ENCODE results near the gene EGR2. TPM values are rescaled to one million over a fixed set of nuclear protein-coding genes. Genes with fewer than 3 reads are reported as not detected.

The EGR2 gene
- total RNA-seq, 1 experiment from 2014 or later: 0.41 TPM

DNA sequence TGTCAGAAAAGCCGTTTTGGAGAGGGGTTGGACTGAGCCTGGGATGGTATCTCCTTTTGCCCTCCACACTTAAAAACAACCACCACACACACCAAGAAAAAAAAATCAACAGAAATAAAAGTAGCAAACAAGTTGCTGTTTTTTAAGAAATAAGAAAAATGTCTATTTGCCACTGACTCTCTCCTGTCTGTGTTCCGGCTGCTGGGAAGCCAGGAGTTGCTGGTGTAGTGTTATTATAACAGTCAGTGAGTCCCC is 163 bp downstream of the EGR2 start:
- no peaks in the 10 kb centered on the region for H3K9me3 ChIP-seq (ENCODE audit: low read length)
- H3K4me2 ChIP-seq (ENCODE audit: low read depth, low read length, poor library complexity, severe bottlenecking): peak overlapping the region; percentile 99
- no peaks in the 10 kb centered on the region for H3K36me3 ChIP-seq (ENCODE audit: insufficient read depth, low read length)
- DNase-seq: no peak
- H3K27ac ChIP-seq (ENCODE audit: low read length): no peak overlapping the region
- no peak overlapping the region for H3K9ac ChIP-seq (ENCODE audit: low read length)
- no peaks in the 10 kb centered on the region for H4K20me1 ChIP-seq (ENCODE audit: insufficient read depth, low read depth, low read length)
- no peaks in the 10 kb centered on the region for H3K9me2 ChIP-seq (replicated peaks; ENCODE audit: insufficient read depth, low read length)
- no peak overlapping the region for H2AFZ ChIP-seq (ENCODE audit: low read length)
- peaks cover 25% of the 10 kb centered on the region for H3K4me1 ChIP-seq (ENCODE audit: low read length)
- no peaks in the 10 kb centered on the region for H3K27me3 ChIP-seq (ENCODE audit: low read length)
- peak overlapping the region; percentile 81; the same call in 1 of the 2 replicates for H3K4me3 ChIP-seq (ENCODE audit: low read length)
- no peaks in the 10 kb centered on the region for H3K79me2 ChIP-seq (ENCODE audit: low read length)

DNA sequence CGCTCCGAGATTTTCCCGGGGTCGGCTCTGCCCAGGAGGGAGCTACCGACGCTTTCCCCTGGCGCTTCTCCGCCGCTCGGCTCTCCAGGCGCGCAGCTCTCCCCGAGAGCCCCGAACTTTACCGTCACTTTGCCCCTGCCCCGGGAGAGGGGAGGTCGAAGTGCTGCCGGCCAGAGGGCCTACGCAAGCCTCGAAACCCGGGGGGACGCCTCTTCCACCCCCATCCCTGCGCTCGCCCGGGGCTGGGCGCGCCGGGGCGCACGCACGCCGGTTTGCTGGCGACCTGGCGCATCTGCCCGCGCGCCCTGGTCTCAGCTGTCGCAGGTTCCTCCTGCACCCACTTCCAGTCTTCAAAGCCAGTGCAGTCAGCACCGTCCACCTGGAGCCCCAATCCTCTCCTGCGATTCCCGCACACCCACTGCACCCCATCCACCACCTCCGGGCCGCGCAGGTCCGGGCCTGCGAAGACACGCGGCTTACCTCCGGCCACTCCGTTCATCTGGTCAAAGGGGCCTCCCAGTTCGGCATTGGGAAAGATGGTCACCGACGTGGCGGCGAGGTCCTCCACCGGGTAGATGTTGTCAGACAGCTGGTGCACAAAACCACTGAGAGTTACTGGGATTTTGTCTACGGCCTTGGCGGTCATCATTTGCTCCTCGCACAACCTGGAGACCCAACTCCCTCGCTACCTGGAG is 638 bp downstream of the EGR2 start:
- Histone ChIP-seq H3K4me3 (ENCODE audit: low read length) (no peak overlapping the region), H3K27ac (ENCODE audit: low read length) (no peak overlapping the region), H3K36me3 (ENCODE audit: insufficient read depth, low read length) (no peaks in the 10 kb centered on the region), H3K9ac (ENCODE audit: low read length) (no peak overlapping the region), H3K4me1 (ENCODE audit: low read length) (peaks cover 25% of the 10 kb centered on the region), H3K4me2 (ENCODE audit: low read depth, low read length, poor library complexity, severe bottlenecking) (peak overlapping the region; percentile 99), H3K9me2 (replicated peaks; ENCODE audit: insufficient read depth, low read length) (no peaks in the 10 kb centered on the region), H3K9me3 (ENCODE audit: low read length) (no peaks in the 10 kb centered on the region), H3K27me3 (ENCODE audit: low read length) (no peaks in the 10 kb centered on the region), H4K20me1 (ENCODE audit: insufficient read depth, low read depth, low read length) (peaks cover 4% of the 10 kb centered on the region; the same call in 1 of the 2 replicates), H3K79me2 (ENCODE audit: low read length) (no peaks in the 10 kb centered on the region), H2AFZ (ENCODE audit: low read length) (no peak overlapping the region)
- no peak for DNase-seq

DNA sequence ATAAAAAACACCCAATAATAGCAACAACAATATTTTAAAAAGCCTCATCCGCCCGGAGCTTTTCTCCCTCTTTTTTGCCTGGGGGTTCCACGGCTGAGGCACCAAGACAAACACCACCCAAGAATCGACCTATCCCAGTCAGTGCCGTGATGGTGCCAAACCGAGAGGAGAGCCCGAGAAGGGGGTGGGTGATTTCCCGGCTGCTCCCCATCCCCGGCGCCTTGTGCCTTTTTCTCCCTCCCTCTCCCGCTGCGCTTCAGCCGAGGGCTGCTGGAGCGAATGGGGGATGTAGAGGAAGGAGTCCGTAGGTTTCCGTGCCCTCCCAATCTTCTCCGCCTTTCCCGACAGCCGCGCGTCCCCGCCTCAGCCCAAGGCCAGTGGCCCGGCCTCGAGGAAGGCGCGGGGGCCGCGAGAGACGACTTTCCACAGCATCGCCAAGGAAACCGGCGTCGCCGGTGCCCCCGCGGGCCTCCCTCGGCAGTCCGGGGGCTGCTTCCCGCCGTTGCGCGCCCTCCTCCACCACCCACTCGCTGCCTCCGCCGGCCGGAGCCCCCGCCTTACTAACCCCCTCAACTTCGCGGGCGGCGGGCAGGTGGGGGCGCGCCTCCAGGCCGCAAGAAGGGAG is 1.3 kb downstream of the EGR2 start:
- no peak overlapping the region for H3K4me3 ChIP-seq (ENCODE audit: low read length)
- no peaks in the 10 kb centered on the region for H3K9me3 ChIP-seq (ENCODE audit: low read length)
- no peaks in the 10 kb centered on the region for H3K27me3 ChIP-seq (ENCODE audit: low read length)
- H3K9me2 ChIP-seq (replicated peaks; ENCODE audit: insufficient read depth, low read length): no peaks in the 10 kb centered on the region
- peaks cover 10% of the 10 kb centered on the region for H4K20me1 ChIP-seq (ENCODE audit: insufficient read depth, low read depth, low read length)
- H3K79me2 ChIP-seq (ENCODE audit: low read length): no peaks in the 10 kb centered on the region
- H3K4me1 ChIP-seq (ENCODE audit: low read length): peaks cover 25% of the 10 kb centered on the region
- no peaks in the 10 kb centered on the region for H3K36me3 ChIP-seq (ENCODE audit: insufficient read depth, low read length)
- no peak overlapping the region for H2AFZ ChIP-seq (ENCODE audit: low read length)
- no peak for DNase-seq
- no peak overlapping the region for H3K9ac ChIP-seq (ENCODE audit: low read length)
- no peak overlapping the region for H3K27ac ChIP-seq (ENCODE audit: low read length)
- H3K4me2 ChIP-seq (ENCODE audit: low read depth, low read length, poor library complexity, severe bottlenecking): no peak overlapping the region

DNA sequence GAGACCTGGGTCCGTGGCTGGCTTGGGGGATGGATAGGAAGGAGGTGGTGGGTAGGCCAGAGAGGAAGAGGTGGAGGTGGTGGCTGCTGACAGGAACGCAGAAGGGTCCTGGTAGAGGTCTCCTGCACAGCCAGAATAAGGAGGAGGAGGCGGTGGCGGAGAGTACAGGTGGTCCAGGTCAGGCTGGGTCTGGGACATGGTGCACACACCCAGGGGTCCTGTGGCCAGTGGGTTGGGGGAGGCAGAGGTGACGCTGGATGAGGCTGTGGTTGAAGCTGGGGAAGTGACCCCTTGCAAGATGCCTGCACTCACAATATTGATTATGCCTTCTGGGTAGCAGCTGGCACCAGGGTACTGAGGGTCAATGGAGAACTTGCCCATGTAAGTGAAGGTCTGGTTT is 2.2 kb downstream of the EGR2 start:
- H4K20me1 ChIP-seq (ENCODE audit: insufficient read depth, low read depth, low read length): peaks cover 18% of the 10 kb centered on the region
- H2AFZ ChIP-seq (ENCODE audit: low read length): no peak overlapping the region
- H3K4me2 ChIP-seq (ENCODE audit: low read depth, low read length, poor library complexity, severe bottlenecking): no peak overlapping the region
- H3K27me3 ChIP-seq (ENCODE audit: low read length): no peaks in the 10 kb centered on the region
- H3K79me2 ChIP-seq (ENCODE audit: low read length): no peaks in the 10 kb centered on the region
- no peak overlapping the region for H3K27ac ChIP-seq (ENCODE audit: low read length)
- DNase-seq: no peak
- H3K9me2 ChIP-seq (replicated peaks; ENCODE audit: insufficient read depth, low read length): no peaks in the 10 kb centered on the region
- H3K4me3 ChIP-seq (ENCODE audit: low read length): no peak overlapping the region
- no peak overlapping the region for H3K9ac ChIP-seq (ENCODE audit: low read length)
- no peaks in the 10 kb centered on the region for H3K36me3 ChIP-seq (ENCODE audit: insufficient read depth, low read length)
- H3K4me1 ChIP-seq (ENCODE audit: low read length): peaks cover 25% of the 10 kb centered on the region
- no peaks in the 10 kb centered on the region for H3K9me3 ChIP-seq (ENCODE audit: low read length)

DNA sequence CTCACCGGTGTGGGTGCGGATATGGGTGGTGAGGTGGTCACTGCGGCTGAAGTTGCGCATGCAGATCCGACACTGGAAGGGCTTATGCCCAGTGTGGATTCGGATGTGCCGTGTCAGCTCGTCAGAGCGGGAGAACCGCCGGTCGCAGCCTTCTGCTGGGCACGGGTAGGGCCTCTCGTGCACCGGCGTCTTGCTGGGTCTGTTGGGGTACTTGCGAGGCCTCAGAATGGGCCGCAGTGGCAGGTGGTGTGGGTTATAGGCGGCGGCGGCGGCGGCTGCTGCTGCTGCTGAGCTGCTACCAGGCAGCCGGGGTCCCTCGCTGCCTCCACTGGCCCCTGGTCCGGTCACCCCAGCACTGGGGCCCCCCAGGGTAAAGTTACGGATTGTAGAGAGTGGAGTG is 2.7 kb downstream of the EGR2 start:
- Histone ChIP-seq H3K36me3 (ENCODE audit: insufficient read depth, low read length) (0 out of 2 replicates have a peak, but pooled peaks cover 3% of the 10 kb centered on the region), H3K27ac (ENCODE audit: low read length) (no peak overlapping the region), H3K4me3 (ENCODE audit: low read length) (no peak overlapping the region), H3K4me1 (ENCODE audit: low read length) (peaks cover 23% of the 10 kb centered on the region), H3K9me2 (replicated peaks; ENCODE audit: insufficient read depth, low read length) (no peaks in the 10 kb centered on the region), H2AFZ (ENCODE audit: low read length) (no peak overlapping the region), H4K20me1 (ENCODE audit: insufficient read depth, low read depth, low read length) (peaks cover 21% of the 10 kb centered on the region), H3K4me2 (ENCODE audit: low read depth, low read length, poor library complexity, severe bottlenecking) (no peak overlapping the region), H3K79me2 (ENCODE audit: low read length) (no peaks in the 10 kb centered on the region), H3K9ac (ENCODE audit: low read length) (no peak overlapping the region), H3K27me3 (ENCODE audit: low read length) (no peaks in the 10 kb centered on the region), H3K9me3 (ENCODE audit: low read length) (no peaks in the 10 kb centered on the region)
- no peak for DNase-seq

DNA sequence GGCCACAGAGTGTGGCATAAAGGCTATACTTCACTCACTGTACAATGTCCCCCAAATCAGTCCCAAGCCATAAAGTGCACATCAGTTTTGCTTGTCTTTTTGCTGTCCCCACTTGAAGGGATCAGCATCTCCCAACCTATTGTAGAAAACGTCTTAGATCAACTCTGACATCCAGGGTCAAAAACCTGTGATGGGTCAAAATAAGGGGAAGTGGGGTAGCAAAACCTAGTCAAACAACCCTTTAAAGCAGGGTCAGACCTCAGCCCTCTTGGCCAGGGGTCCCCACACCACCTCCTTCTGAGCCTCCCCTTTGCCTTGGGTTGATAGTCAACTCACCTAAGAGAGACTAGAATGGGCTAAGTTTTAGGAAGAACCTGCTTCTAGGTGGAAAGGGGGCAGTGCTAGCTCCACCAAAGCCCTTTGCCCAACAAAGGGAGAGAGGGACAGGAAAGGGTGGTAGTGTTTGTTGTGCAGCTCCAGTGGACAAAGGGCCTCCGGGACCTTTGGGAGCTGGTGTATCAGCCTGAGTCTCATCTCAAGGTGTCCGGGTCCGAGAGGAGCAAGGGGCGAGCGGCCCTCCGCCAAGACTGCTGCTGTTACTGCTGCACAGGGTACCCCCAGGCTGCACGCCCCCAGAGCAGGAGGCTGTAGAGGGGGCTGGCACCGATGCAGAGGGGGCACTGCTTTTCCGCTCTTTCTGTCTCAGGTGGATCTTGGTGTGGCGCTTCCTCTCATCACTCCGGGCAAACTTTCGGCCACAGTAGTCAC is 3.3 kb downstream of the EGR2 start:
- no peak overlapping the region for H2AFZ ChIP-seq (ENCODE audit: low read length)
- peaks cover 27% of the 10 kb centered on the region for H4K20me1 ChIP-seq (ENCODE audit: insufficient read depth, low read depth, low read length)
- no peak overlapping the region for H3K4me2 ChIP-seq (ENCODE audit: low read depth, low read length, poor library complexity, severe bottlenecking)
- DNase-seq: no peak
- no peaks in the 10 kb centered on the region for H3K9me2 ChIP-seq (replicated peaks; ENCODE audit: insufficient read depth, low read length)
- H3K27ac ChIP-seq (ENCODE audit: low read length): no peak overlapping the region
- no peak overlapping the region for H3K9ac ChIP-seq (ENCODE audit: low read length)
- H3K79me2 ChIP-seq (ENCODE audit: low read length): no peaks in the 10 kb centered on the region
- H3K4me1 ChIP-seq (ENCODE audit: low read length): peaks cover 17% of the 10 kb centered on the region
- H3K4me3 ChIP-seq (ENCODE audit: low read length): no peak overlapping the region
- no peaks in the 10 kb centered on the region for H3K9me3 ChIP-seq (ENCODE audit: low read length)
- H3K36me3 ChIP-seq (ENCODE audit: insufficient read depth, low read length): peaks cover 9% of the 10 kb centered on the region; the same call in 1 of the 2 replicates
- no peaks in the 10 kb centered on the region for H3K27me3 ChIP-seq (ENCODE audit: low read length)

DNA sequence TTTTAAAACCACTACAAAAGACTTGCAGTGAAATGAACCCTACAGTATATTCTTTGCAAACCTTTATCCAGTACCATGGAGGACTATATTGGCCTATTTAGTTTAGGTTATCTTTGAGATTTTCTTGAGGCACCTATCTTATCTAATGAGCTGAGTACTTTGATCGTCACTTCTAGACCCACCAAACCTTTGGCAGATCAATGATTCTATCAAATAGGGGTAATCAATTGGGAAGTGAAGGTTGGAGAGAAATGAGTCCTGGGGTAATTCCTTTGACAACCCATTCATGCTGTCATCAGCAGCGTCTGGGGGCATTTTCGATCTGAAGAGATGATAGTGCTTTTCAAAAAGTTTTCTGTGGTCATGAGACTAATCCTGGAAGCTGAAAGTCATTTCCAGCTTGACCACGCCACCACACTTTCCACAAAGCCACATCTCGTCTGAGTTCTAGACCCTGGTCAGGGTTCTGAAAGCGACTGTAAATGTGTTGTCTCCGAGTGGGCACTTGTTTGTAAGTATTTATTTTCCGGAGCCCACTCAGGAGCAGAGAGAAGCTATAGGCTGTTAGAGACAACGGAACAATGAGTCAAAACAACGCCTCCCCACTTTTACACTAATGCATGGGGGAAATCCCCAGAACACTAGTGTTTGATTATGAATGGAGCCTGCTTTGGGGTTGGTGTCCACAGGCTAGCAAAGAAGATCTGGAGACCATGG is 4.8 kb downstream of the EGR2 start:
- Histone ChIP-seq H3K4me2 (ENCODE audit: low read depth, low read length, poor library complexity, severe bottlenecking) (no peak overlapping the region), H3K27ac (ENCODE audit: low read length) (no peak overlapping the region), H3K9me2 (replicated peaks; ENCODE audit: insufficient read depth, low read length) (no peaks in the 10 kb centered on the region), H3K9ac (ENCODE audit: low read length) (no peak overlapping the region), H3K79me2 (ENCODE audit: low read length) (peaks cover 6% of the 10 kb centered on the region), H3K9me3 (ENCODE audit: low read length) (no peaks in the 10 kb centered on the region), H3K27me3 (ENCODE audit: low read length) (no peaks in the 10 kb centered on the region), H3K4me3 (ENCODE audit: low read length) (no peak overlapping the region), H3K4me1 (ENCODE audit: low read length) (peaks cover 18% of the 10 kb centered on the region), H3K36me3 (ENCODE audit: insufficient read depth, low read length) (peaks cover 22% of the 10 kb centered on the region), H4K20me1 (ENCODE audit: insufficient read depth, low read depth, low read length) (peaks cover 43% of the 10 kb centered on the region), H2AFZ (ENCODE audit: low read length) (no peak overlapping the region)
- DNase-seq: no peak
